GM21723 (cell line): Measurements from ENCODE around the gene EFNB3.
A peak's percentile ranks its signal among the peaks of the same experiment; 100 is the strongest.

ENCODE experiments used
- ATAC-seq: cut with Tn5 transposase; IDR thresholded peaks from one replicate; pipeline ENCODE4 v1.9.1; 2021; ENCODE audit warnings: mild to moderate bottlenecking, moderate library complexity; ENCODE audit not compliant: unreplicated experiment

EFNB3 gene

GRCh38 chr17:7704601-7705268 lies at the start of gene EFNB3:
EFNB3 (plus strand) TSS chr17:7705202; CDS start chr17:7705599, 397 bp downstream.
- ATAC-seq = no peak

GRCh38 chr17:7655541-7655840 lies 49.5 kb upstream of the EFNB3 start:
- ATAC-seq = no peak

GRCh38 chr17:7656958-7657609 lies 47.9 kb upstream of the EFNB3 start:
- ATAC-seq = no peak

GRCh38 chr17:7667656-7668406 lies 37.2 kb upstream of the EFNB3 start:
- no peak for ATAC-seq

GRCh38 chr17:7668482-7668881 lies 36.5 kb upstream of the EFNB3 start:
- no peak for ATAC-seq

GRCh38 chr17:7673239-7673638 lies 31.8 kb upstream of the EFNB3 start:
- ATAC-seq = no peak

- ATAC-seq = no peak
These were observed 30.1 kb upstream of the EFNB3 start for GRCh38 chr17:7674934-7675333.

GRCh38 chr17:7676533-7676932 lies 28.5 kb upstream of the EFNB3 start:
- no peak for ATAC-seq

- no peak for ATAC-seq
These were observed 27.5 kb upstream of the EFNB3 start for GRCh38 chr17:7677388-7678067.

- ATAC-seq = no peak
These were observed 20.0 kb upstream of the EFNB3 start for GRCh38 chr17:7684851-7685532.

GRCh38 chr17:7685533-7686221 lies 19.3 kb upstream of the EFNB3 start:
- ATAC-seq = peak; percentile 61

GRCh38 chr17:7686222-7687071 lies 18.6 kb upstream of the EFNB3 start:
- ATAC-seq = peak; percentile 52

- no peak for ATAC-seq
These were observed 17.7 kb upstream of the EFNB3 start, which contains the start of gene TP53 for GRCh38 chr17:7687072-7687907. TP53 (minus strand) TSS chr17:7687490; CDS start chr17:7676594, 10,896 bp downstream.

GRCh38 chr17:7687908-7688807 lies 16.8 kb upstream of the EFNB3 start, which contains the start of gene WRAP53:
WRAP53 (plus strand) TSS chr17:7688477; CDS start chr17:7688649, 172 bp downstream.
- ATAC-seq = peak; percentile 67

- no peak for ATAC-seq
These were observed 16.1 kb upstream of the EFNB3 start for GRCh38 chr17:7688808-7689316.

GRCh38 chr17:7695586-7695985 lies 9.4 kb upstream of the EFNB3 start:
- no peak for ATAC-seq
